Chondrocyte (in vitro differentiated cells): ENCODE data around the gene NEDD8. TPM values are rescaled to one million over a fixed set of nuclear protein-coding genes. Genes with fewer than 3 reads are reported as not detected.

Source experiments
- DNase-seq: peaks from one replicate; pipeline ENCODE4 v3.0.0; 2021; ENCODE audit warnings: mixed read lengths, low spot score
- H3K27ac Mint-ChIP-seq: one replicate; pipeline ENCODE4 v1.8.0; 2021; ENCODE audit warnings: mild to moderate bottlenecking, moderate library complexity, mixed read lengths; ENCODE audit not compliant: unreplicated experiment
- H3K27me3 Mint-ChIP-seq: 2 replicates; pipeline ENCODE4 v1.8.0; 2021; ENCODE audit warnings: low read depth, mixed read lengths
- H3K36me3 Mint-ChIP-seq: 2 replicates; pipeline ENCODE4 v1.8.0; 2021; ENCODE audit warnings: low read depth, mixed read lengths
- H3K4me1 Mint-ChIP-seq: 2 replicates; pipeline ENCODE4 v1.8.0; 2021; ENCODE audit warnings: low read depth, mild to moderate bottlenecking, mixed read lengths
- H3K4me3 Mint-ChIP-seq: one replicate; pipeline ENCODE4 v1.8.0; 2021; ENCODE audit warnings: mild to moderate bottlenecking, moderate library complexity, mixed read lengths; ENCODE audit not compliant: unreplicated experiment
- H3K9me3 Mint-ChIP-seq: 2 replicates; pipeline ENCODE4 v1.8.0; 2021; ENCODE audit warnings: low read depth, mixed read lengths
- CTCF ChIP-seq: fragments of 200-600 bp; sonication (generic); IDR thresholded peaks from 2 replicates; pipeline ENCODE4 v1.5.0; 2021; ENCODE audit warnings: antibody characterized with exemption, mild to moderate bottlenecking, moderate library complexity
- total RNA-seq: library from RNA; stranded (reverse); gene quantifications from 3 replicates; pipeline ENCODE4 v1.2.1, GENCODE V29; 2021

Gene NEDD8
- total RNA-seq, 1 donor from 2014 or later = 154 TPM

GRCh38 chr14:24259282-24260025 lies 27.3 kb upstream of the NEDD8 start:
- Mint-ChIP-seq H3K4me3 (no peak overlapping the region), H3K36me3 (peaks cover 1% of the 10 kb centered on the region), H3K27me3 (no peaks in the 10 kb centered on the region), H3K4me1 (peaks cover 29% of the 10 kb centered on the region), H3K27ac (peak overlapping the region; percentile 17), H3K9me3 (no peaks in the 10 kb centered on the region)
- no peak for TF ChIP-seq CTCF
- peak; percentile 78 for DNase-seq

DNA sequence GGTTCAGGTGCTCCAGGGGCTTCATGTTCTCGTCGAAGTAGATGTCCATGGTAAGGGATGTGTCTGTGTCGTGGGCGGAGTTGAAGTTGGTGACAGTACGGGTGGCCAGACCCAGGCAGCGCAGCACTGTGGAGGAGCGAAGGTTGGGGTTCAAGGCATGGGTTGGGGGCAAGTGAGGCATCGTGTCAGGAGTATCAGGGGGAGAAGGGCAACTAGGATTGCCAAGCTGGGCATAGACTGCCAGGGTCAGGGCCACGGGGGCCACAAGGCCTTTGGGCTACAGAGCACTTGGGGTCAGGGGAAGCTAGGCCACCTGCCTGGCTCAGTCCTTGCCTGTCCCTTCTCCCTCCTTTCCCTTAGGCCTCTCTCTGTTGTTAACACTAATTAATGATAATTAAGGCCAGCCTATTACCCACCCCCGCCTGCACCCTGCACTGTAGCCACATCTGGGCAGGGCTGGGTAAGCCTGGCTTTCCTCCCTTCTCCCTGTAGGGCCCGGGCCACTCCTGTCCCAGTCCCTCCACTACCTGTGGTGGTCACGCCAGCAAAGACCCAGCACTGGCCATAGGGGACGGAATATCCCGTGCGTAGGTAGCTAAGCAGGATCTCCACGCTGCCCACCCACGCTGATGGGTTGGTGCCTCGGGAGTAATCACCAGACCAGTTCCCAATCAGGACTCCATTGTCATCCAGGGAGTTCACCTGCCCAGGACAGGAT lies 26.5 kb upstream of the NEDD8 start:
- DNase-seq = peak; percentile 81
- H3K27ac Mint-ChIP-seq = peak overlapping the region; percentile 17
- no peaks in the 10 kb centered on the region for H3K9me3 Mint-ChIP-seq
- H3K4me1 Mint-ChIP-seq = peaks cover 29% of the 10 kb centered on the region
- H3K36me3 Mint-ChIP-seq = peaks cover 4% of the 10 kb centered on the region
- TF ChIP-seq CTCF = no peak
- H3K27me3 Mint-ChIP-seq = no peaks in the 10 kb centered on the region
- no peak overlapping the region for H3K4me3 Mint-ChIP-seq

GRCh38 chr14:24258119-24258518 lies 26.0 kb upstream of the NEDD8 start:
- Mint-ChIP-seq H3K4me3 (no peak overlapping the region), H3K4me1 (peaks cover 29% of the 10 kb centered on the region), H3K36me3 (peaks cover 4% of the 10 kb centered on the region), H3K9me3 (no peaks in the 10 kb centered on the region), H3K27ac (no peak overlapping the region), H3K27me3 (no peaks in the 10 kb centered on the region)
- TF ChIP-seq CTCF = no peak
- DNase-seq = peak; percentile 82

GRCh38 chr14:24256960-24257359 lies 24.8 kb upstream of the NEDD8 start:
- H3K36me3 Mint-ChIP-seq = peaks cover 4% of the 10 kb centered on the region
- H3K27ac Mint-ChIP-seq = peak overlapping the region; percentile 85

More at GRCh38 chr14:24256960-24257359, 24.8 kb upstream of the NEDD8 start:
- Mint-ChIP-seq H3K9me3 (no peaks in the 10 kb centered on the region), H3K27me3 (no peaks in the 10 kb centered on the region), H3K4me1 (peaks cover 35% of the 10 kb centered on the region), H3K4me3 (no peak overlapping the region)
- no peak for TF ChIP-seq CTCF
- DNase-seq = peak; percentile 41
